ENCODE results near the gene SKAP1.
"Not testable (repeated sequence)": the region's sequence is repeated elsewhere in the genome, so short reads cannot be mapped to it uniquely, and the experiment has no call there.

- TF ChIP-seq CTCF, POLR2A (IDR thresholded peaks at IDR 0.05): not testable (repeated sequence)
Observed at GRCh38 chr17:48207036-48207435, 223.0 kb downstream of the SKAP1 start.

All from heart left ventricle (tissue), 13 donors.